Thymus (tissue), 11 donors: ENCODE measurements around the gene ARGLU1. TPM values are rescaled to one million over a fixed set of nuclear protein-coding genes. Genes with fewer than 3 reads are reported as not detected.
A peak's percentile ranks its signal among the peaks of the same experiment; 100 is the strongest.

Experiments used
- DNase-seq, 9 donors: peaks; one replicate each; pipeline ENCODE4 v3.0.0-alpha.2; 2013; ENCODE audit warnings: low spot score in 9 of 9, low read depth in 6 of 9, missing footprints in 1 of 9
- H3K27ac ChIP-seq, 2 donors: one replicate each; pipeline ENCODE4 v1.5.1; 2013; ENCODE audit warnings: control low read depth in 1 of 2, low read depth in 1 of 2, low read length in 1 of 2, mild to moderate bottlenecking in 1 of 2, moderate library complexity in 1 of 2
- H3K27me3 ChIP-seq, 2 donors: one replicate each; pipeline ENCODE4 v1.5.1; 2013; ENCODE audit warnings: low read length in 1 of 2; ENCODE audit not compliant: control insufficient read depth in 2 of 2, insufficient read depth in 1 of 2
- H3K36me3 ChIP-seq, 2 donors: one replicate each; pipeline ENCODE4 v1.5.1; 2013; ENCODE audit warnings: low read length in 1 of 2, mild to moderate bottlenecking in 1 of 2, moderate library complexity in 1 of 2; ENCODE audit not compliant: control insufficient read depth in 2 of 2, insufficient read depth in 2 of 2
- H3K4me1 ChIP-seq, 2 donors: one replicate each; pipeline ENCODE4 v1.5.1; 2013; ENCODE audit warnings: low read length in 2 of 2; ENCODE audit not compliant: control insufficient read depth in 2 of 2, insufficient read depth in 2 of 2
- H3K4me3 ChIP-seq, 2 donors: one replicate each; pipeline ENCODE4 v1.5.1; 2013; ENCODE audit warnings: low read length in 2 of 2, control low read depth in 1 of 2, mild to moderate bottlenecking in 1 of 2
- H3K9me3 ChIP-seq, 2 donors: one replicate each; pipeline ENCODE4 v1.5.1; 2013; ENCODE audit warnings: low read length in 1 of 2, mild to moderate bottlenecking in 1 of 2; ENCODE audit not compliant: control insufficient read depth in 2 of 2, insufficient read depth in 1 of 2
- WGBS: extraction: QIAGEN DNeasy Blood & Tissue Kit; methylation state at CpG from one replicate; pipeline ENCODE4 v1.1.7; 2013; 5-methylcytosine and 5-hydroxymethylcytosine counted together
- polyA plus RNA-seq: library from polyadenylated mRNA; stranded (reverse); fragments of 200-250 nt; gene quantifications from one replicate; pipeline ENCODE4 v1.2.3, GENCODE V29; 2013
- total RNA-seq: library from RNA; stranded (reverse); fragments of 120-200 nt; gene quantifications from one replicate; pipeline ENCODE4 v1.2.4, GENCODE V29; 2013
- donor health status: healthy.

The ARGLU1 gene
- total and polyA plus RNA-seq, 2 donors: 141 to 268 TPM

GRCh38 chr13:106503272-106503671, 64.7 kb downstream of the ARGLU1 start:
- WGBS: 94% methylated on average over 5 of the region's 5 CpGs
- Histone ChIP-seq H3K4me1 (peaks cover 7 to 18% of the 10 kb centered on the region in 2 donors), H3K27ac (no peak overlapping the region), H3K36me3 (peaks cover 4% of the 10 kb centered on the region in 2 donors), H3K4me3 (no peak overlapping the region), H3K9me3 (no peaks in the 10 kb centered on the region), H3K27me3 (no peaks in the 10 kb centered on the region)
- DNase-seq: no peak

- Histone ChIP-seq H3K36me3 (peaks cover 0 to 4% of the 10 kb centered on the region in 2 donors), H3K4me3 (no peak overlapping the region), H3K4me1 (peaks cover 7 to 25% of the 10 kb centered on the region in 2 donors), H3K27ac (no peak overlapping the region), H3K27me3 (no peaks in the 10 kb centered on the region), H3K9me3 (no peaks in the 10 kb centered on the region)
- DNase-seq: no peak
- WGBS: 80% methylated on average over 6 of the region's 6 CpGs
Measured at GRCh38 chr13:106500445-106500844, 67.5 kb downstream of the ARGLU1 start.

- Histone ChIP-seq H3K27ac (peak overlapping the region in 1 of 2 donors; percentile 1), H3K9me3 (no peaks in the 10 kb centered on the region), H3K27me3 (no peaks in the 10 kb centered on the region), H3K36me3 (peaks cover under 1 to 4% of the 10 kb centered on the region in 2 donors), H3K4me3 (no peak overlapping the region), H3K4me1 (peaks cover 7 to 25% of the 10 kb centered on the region in 2 donors)
- WGBS: 29% methylated on average over 4 of the region's 4 CpGs
- peak in 5 of 9 donors; percentile 31 to 73 (median 44) for DNase-seq
Measured at GRCh38 chr13:106499896-106500295, 68.0 kb downstream of the ARGLU1 start.

GRCh38 chr13:106499113-106499512, 68.8 kb downstream of the ARGLU1 start:
- Histone ChIP-seq H3K27me3 (no peaks in the 10 kb centered on the region), H3K27ac (peak overlapping the region in 1 of 2 donors; percentile 46), H3K4me3 (no peak overlapping the region), H3K36me3 (peaks cover 0 to 8% of the 10 kb centered on the region in 2 donors), H3K4me1 (peaks cover 7 to 25% of the 10 kb centered on the region in 2 donors), H3K9me3 (no peaks in the 10 kb centered on the region)
- WGBS: 58% methylated on average over 2 of the region's 2 CpGs
- no peak for DNase-seq

DNA sequence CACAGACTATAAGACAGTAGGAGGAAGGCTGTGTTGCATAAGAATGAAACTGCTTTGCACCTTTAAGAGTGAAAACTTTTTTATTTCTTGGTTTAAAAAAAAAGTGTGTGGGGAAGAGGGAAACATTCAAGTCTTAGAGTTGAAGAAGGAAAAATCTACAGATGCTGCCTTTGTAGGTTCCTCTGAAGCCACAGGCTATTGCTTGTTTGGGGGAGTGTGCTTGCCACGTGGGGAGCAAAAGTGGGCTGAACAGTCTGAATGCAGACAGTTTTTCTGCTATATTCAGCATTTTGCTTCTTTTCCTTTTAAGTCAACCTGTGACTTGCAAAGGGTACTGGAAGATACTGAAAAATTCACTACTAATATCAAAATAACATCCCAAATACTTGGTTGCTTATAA, 69.4 kb downstream of the ARGLU1 start:
- peak overlapping the region; percentile 33 to 46 for H3K27ac ChIP-seq
- no peak overlapping the region for H3K4me3 ChIP-seq

GRCh38 chr13:106498158-106498557, 69.8 kb downstream of the ARGLU1 start:
- no peak overlapping the region for H3K4me3 ChIP-seq
- DNase-seq: peak in 1 of 9 donors; percentile 8
- H3K9me3 ChIP-seq: no peaks in the 10 kb centered on the region
- 25% methylated on average over 3 of the region's 3 CpGs for WGBS
- peaks cover 7 to 34% of the 10 kb centered on the region in 2 donors for H3K4me1 ChIP-seq
- no peaks in the 10 kb centered on the region for H3K27me3 ChIP-seq
- H3K36me3 ChIP-seq: peaks cover 3 to 13% of the 10 kb centered on the region in 2 donors
- H3K27ac ChIP-seq: peak overlapping the region in 1 of 2 donors; percentile 46

More for the DNA sequence above, 69.4 kb downstream of the ARGLU1 start:
- H3K4me1 ChIP-seq: peaks cover 7 to 30% of the 10 kb centered on the region in 2 donors
- no peaks in the 10 kb centered on the region for H3K27me3 ChIP-seq
- DNase-seq: peak in 2 of 9 donors; percentile 25 to 64
- 3% methylated on average over 1 of the region's 1 CpG for WGBS
- no peaks in the 10 kb centered on the region for H3K9me3 ChIP-seq
- H3K36me3 ChIP-seq: peaks cover under 1 to 13% of the 10 kb centered on the region in 2 donors

GRCh38 chr13:106497079-106497478, 70.9 kb downstream of the ARGLU1 start:
- 91% methylated on average over 1 of the region's 1 CpG for WGBS

DNA sequence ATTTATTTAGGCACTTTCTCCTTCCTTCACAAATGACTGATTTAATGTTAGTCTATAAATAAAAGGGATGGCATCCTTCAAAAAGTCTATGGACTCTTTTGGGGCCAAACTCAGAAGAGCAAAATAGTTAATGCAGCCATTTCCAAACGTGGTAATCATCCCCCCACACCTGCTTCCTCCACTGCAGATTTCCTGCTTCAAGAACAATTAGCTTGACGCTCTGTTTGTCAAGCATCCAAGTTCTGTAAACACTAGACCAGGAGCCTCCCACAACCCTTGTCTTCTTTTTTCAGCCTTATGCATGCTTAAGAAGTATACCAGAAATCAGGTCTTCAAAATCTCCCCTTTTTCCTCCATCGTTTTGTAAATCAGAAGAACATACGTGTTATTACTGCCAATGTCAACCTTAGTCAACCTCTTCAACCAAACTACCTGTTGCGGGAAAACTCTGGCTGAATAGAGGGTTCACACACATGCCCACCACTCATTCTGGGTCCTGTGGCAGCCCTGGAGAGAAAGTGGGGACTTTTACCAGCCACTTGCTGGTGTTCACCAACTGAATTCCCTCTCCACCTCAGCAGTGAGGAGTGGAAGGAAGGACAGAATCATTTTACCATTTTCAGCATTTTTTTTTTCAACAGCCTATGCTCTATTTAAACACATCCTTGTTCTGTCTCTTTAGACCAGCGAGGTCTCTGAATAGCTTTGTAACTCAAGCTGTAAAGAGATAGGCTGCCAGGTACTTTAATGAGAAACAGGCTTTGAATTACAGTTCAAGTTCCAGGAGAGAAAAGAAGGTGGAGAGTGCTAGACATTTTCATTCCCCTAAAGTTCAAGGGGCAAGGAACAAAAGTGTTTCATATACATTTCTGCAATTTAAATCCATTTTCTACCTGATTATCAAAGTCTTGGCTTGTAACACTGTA, 71.6 kb downstream of the ARGLU1 start:
- Histone ChIP-seq H3K4me1 (peaks cover 7 to 39% of the 10 kb centered on the region in 2 donors), H3K4me3 (no peak overlapping the region), H3K27ac (peak overlapping the region in 1 of 2 donors; percentile 3), H3K9me3 (no peaks in the 10 kb centered on the region), H3K27me3 (peaks cover 0 to 3% of the 10 kb centered on the region in 2 donors), H3K36me3 (peaks cover 16 to 28% of the 10 kb centered on the region in 2 donors)
- 32% methylated on average over 6 of the region's 6 CpGs for WGBS
- DNase-seq: no peak

More at GRCh38 chr13:106497079-106497478, 70.9 kb downstream of the ARGLU1 start:
- Histone ChIP-seq H3K4me1 (peaks cover 7 to 36% of the 10 kb centered on the region in 2 donors), H3K27me3 (peaks cover 0 to 3% of the 10 kb centered on the region in 2 donors), H3K27ac (no peak overlapping the region), H3K4me3 (no peak overlapping the region), H3K36me3 (peaks cover 13 to 24% of the 10 kb centered on the region in 2 donors), H3K9me3 (no peaks in the 10 kb centered on the region)
- DNase-seq: no peak

DNA sequence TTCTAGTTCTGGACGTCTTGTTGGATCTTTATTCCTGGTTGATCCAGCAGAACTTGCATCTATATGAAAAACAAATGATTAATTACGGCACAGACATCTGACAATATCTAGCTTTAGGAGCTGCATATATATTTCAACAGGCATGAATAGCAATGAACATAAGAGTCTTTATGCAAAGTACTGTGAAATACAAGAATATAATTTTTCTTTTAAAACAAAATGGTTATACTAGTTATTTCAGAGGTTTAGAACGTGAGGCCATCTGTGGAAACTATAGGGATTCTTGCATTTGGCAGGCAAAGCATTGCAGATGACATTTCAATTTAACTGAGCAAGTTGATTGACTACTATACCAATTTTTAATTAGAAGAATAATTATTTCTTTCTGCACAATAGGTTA, 73.0 kb downstream of the ARGLU1 start:
- 96% methylated on average over 3 of the region's 3 CpGs for WGBS
- Histone ChIP-seq H3K4me3 (no peak overlapping the region), H3K27ac (no peak overlapping the region), H3K9me3 (no peaks in the 10 kb centered on the region), H3K36me3 (peaks cover 16 to 28% of the 10 kb centered on the region in 2 donors), H3K27me3 (peaks cover 0 to 3% of the 10 kb centered on the region in 2 donors), H3K4me1 (peaks cover 2 to 36% of the 10 kb centered on the region in 2 donors)
- no peak for DNase-seq
